HG02642 (cell line): Measurements from ENCODE around the gene DLG2.
"Not testable (repeated sequence)": the region's sequence is repeated elsewhere in the genome, so short reads cannot be mapped to it uniquely, and the experiment has no call there.

Experiments used
- ATAC-seq: cut with Tn5 transposase; IDR thresholded peaks from one replicate; pipeline ENCODE4 v1.9.1; 2021; ENCODE audit warnings: mild to moderate bottlenecking; ENCODE audit not compliant: unreplicated experiment, poor library complexity

The DLG2 gene

GRCh38 chr11:85475660-85476517 is 151.3 kb downstream of the DLG2 start:
- ATAC-seq: no peak

GRCh38 chr11:85472953-85473352 is 154.2 kb downstream of the DLG2 start:
- ATAC-seq: no peak

- no peak for ATAC-seq
Observed at GRCh38 chr11:85464283-85464682, 162.9 kb downstream of the DLG2 start.

- ATAC-seq: no peak
Observed at GRCh38 chr11:85459304-85459703, 167.8 kb downstream of the DLG2 start.

GRCh38 chr11:85444479-85444878 is 182.7 kb downstream of the DLG2 start:
- ATAC-seq: no peak

GRCh38 chr11:85440273-85440672 is 186.9 kb downstream of the DLG2 start:
- ATAC-seq: no peak

- ATAC-seq: no peak
Observed at GRCh38 chr11:85438328-85438727, 188.8 kb downstream of the DLG2 start.

- ATAC-seq: no peak
Observed at GRCh38 chr11:85431319-85431718, 195.8 kb downstream of the DLG2 start.

- no peak for ATAC-seq
Observed at GRCh38 chr11:85423794-85424193, 203.3 kb downstream of the DLG2 start.

GRCh38 chr11:85423316-85423715 is 203.8 kb downstream of the DLG2 start:
- ATAC-seq: no peak

- ATAC-seq: no peak
Observed at GRCh38 chr11:85414175-85414574, 213.0 kb downstream of the DLG2 start.

- ATAC-seq: no peak
Observed at GRCh38 chr11:85407648-85408047, 219.5 kb downstream of the DLG2 start.

- no peak for ATAC-seq
Observed at GRCh38 chr11:85406841-85407240, 220.3 kb downstream of the DLG2 start.

- ATAC-seq: no peak
Observed at GRCh38 chr11:85406316-85406715, 220.8 kb downstream of the DLG2 start.

GRCh38 chr11:85395515-85396055 is 231.6 kb downstream of the DLG2 start:
- not testable (repeated sequence) for ATAC-seq

- ATAC-seq: no peak
Observed at GRCh38 chr11:85394283-85394682, 232.9 kb downstream of the DLG2 start.

GRCh38 chr11:85391141-85391540 is 236.0 kb downstream of the DLG2 start:
- no peak for ATAC-seq

GRCh38 chr11:85385547-85385946 is 241.6 kb downstream of the DLG2 start:
- ATAC-seq: no peak

- ATAC-seq: no peak
Observed at GRCh38 chr11:85385111-85385510, 242.0 kb downstream of the DLG2 start.

GRCh38 chr11:85379066-85379465 is 248.1 kb downstream of the DLG2 start:
- ATAC-seq: no peak

- ATAC-seq: no peak
Observed at GRCh38 chr11:85377901-85378300, 249.2 kb downstream of the DLG2 start.

GRCh38 chr11:85359859-85360258 is 267.3 kb downstream of the DLG2 start:
- no peak for ATAC-seq
